ENCODE results near the gene OR7G3.

Gene OR7G3

DNA sequence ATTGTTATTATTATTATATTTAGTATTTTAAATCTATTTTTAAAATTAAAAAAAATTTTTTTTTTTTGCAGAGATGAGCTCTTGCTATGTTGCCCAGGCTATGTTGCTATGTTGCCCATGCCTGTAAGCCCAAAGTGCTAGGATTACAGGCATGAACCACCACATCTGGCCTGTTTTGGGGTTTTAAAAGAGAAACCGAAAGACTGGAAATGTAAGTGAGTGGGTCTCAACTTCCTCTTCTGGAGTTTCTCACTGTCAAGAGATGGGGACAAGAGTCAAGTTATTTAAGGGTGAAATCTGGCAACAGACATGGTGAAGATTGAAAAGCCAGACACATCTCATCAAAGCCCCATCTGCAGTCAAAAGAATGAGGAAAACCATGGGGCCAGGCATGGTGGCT, 4.2 kb upstream of the OR7G3 start:
- TF ChIP-seq POLR2A (IDR thresholded peaks at IDR 0.05; ENCODE audit: extremely low read depth, insufficient read length) (no peak), MYC (IDR thresholded peaks at IDR 0.05; ENCODE audit: low read depth, low read length) (no peak)
- TF ChIP-seq, protein P1, sequence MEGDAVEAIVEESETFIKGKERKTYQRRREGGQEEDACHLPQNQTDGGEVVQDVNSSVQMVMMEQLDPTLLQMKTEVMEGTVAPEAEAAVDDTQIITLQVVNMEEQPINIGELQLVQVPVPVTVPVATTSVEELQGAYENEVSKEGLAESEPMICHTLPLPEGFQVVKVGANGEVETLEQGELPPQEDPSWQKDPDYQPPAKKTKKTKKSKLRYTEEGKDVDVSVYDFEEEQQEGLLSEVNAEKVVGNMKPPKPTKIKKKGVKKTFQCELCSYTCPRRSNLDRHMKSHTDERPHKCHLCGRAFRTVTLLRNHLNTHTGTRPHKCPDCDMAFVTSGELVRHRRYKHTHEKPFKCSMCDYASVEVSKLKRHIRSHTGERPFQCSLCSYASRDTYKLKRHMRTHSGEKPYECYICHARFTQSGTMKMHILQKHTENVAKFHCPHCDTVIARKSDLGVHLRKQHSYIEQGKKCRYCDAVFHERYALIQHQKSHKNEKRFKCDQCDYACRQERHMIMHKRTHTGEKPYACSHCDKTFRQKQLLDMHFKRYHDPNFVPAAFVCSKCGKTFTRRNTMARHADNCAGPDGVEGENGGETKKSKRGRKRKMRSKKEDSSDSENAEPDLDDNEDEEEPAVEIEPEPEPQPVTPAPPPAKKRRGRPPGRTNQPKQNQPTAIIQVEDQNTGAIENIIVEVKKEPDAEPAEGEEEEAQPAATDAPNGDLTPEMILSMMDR (IDR thresholded peaks at IDR 0.05; ENCODE audit: low read depth, low read length) = no peak
- TF ChIP-seq, protein P2, sequence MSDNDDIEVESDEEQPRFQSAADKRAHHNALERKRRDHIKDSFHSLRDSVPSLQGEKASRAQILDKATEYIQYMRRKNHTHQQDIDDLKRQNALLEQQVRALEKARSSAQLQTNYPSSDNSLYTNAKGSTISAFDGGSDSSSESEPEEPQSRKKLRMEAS (IDR thresholded peaks at IDR 0.05; ENCODE audit: low read depth, low read length) = no peak
- DNase-seq (ENCODE audit: low read depth) = peak; percentile 73
- H3K4me3 ChIP-seq (ENCODE audit: low read depth, low read length) = no peak overlapping the region

DNA sequence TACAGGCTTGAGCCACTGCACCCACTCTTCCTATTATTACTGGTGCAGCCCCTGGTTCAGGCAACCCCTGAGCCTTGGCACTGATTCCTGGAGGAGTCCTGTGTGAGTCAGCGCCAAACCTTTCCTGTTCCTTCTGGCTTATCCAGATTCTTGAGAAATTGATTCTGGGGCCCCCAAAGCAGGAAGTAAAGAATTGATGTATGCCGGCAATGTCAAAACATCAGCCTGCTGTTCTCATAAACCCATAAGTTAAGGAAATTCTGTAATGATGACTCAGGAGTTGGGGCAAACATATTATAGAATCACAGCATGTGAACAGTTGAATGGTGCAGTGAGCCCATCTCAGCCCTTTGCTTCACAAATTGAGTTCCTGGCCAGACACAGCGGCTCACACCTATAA, 1.4 kb upstream of the OR7G3 start:
- no peak overlapping the region for H3K4me3 ChIP-seq (ENCODE audit: low read depth, low read length)
- peak; percentile 62 for DNase-seq (ENCODE audit: low read depth)
- TF ChIP-seq, protein P1 (IDR thresholded peaks at IDR 0.05; ENCODE audit: low read depth, low read length) = no peak
- TF ChIP-seq, protein P2 (IDR thresholded peaks at IDR 0.05; ENCODE audit: low read depth, low read length) = no peak
- TF ChIP-seq POLR2A (IDR thresholded peaks at IDR 0.05; ENCODE audit: extremely low read depth, insufficient read length) (no peak), MYC (IDR thresholded peaks at IDR 0.05; ENCODE audit: low read depth, low read length) (no peak)

DNA sequence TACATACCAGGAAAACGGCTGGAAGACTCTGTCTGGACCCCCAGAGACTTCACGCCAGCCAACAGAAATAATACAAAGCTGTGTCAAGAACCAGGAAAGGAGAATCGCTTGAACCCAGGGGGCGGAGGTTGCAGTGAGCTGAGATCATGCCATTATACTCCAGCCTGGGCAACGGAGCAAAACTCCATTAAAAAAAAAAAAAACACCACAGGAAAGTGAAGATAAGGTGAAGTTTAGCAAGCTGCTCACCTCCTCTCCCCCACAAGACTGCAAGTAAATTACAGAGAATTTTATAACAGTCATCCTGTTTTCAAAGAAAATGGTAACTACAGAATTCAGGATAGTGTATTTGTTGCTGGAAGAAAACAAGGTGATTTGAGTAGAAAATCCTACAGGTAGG, 10.2 kb downstream of the OR7G3 start:
- H3K4me3 ChIP-seq (ENCODE audit: low read depth, low read length) = no peak overlapping the region
- no peak for TF ChIP-seq POLR2A (IDR thresholded peaks at IDR 0.05; ENCODE audit: extremely low read depth, insufficient read length)
- TF ChIP-seq, protein P2 (IDR thresholded peaks at IDR 0.05; ENCODE audit: low read depth, low read length) = no peak
- DNase-seq (ENCODE audit: low read depth) = no peak

DNA sequence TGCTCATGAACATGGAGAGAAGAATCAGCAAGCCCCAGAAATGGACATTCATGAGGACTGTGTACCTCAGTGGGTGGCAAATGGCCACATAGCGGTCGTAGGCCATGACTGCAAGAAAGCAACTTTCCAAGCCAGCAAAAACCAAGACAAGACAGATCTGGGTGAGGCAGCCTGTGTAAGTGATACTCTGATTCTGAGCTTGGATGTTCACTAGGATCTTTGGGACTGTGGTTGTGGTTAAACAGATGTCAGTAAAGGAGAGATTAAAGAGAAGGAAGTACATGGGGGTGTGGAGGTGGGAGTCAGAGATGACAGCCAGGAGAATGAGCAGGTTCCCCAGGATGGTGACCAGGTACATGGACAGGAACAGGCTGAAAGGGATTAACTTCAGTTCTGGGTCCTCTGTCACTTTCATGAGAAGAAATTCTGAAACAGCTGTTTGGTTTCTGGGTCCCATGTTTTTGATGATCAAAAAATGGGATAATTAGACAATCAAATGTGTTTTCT, 11.4 kb downstream of the OR7G3 start, which contains the start of gene OR7G1:
TSS of gene OR7G1 (minus strand) at position 457 of the 507 bp plus-strand sequence. CDS start at position 457, 0 bp downstream.
- TF ChIP-seq, protein P1 (IDR thresholded peaks at IDR 0.05; ENCODE audit: low read depth, low read length) = no peak
- TF ChIP-seq, protein P2 (IDR thresholded peaks at IDR 0.05; ENCODE audit: low read depth, low read length) = no peak
- TF ChIP-seq POLR2A (IDR thresholded peaks at IDR 0.05; ENCODE audit: extremely low read depth, insufficient read length) = no peak
- TF ChIP-seq MYC (IDR thresholded peaks at IDR 0.05; ENCODE audit: low read depth, low read length) = no peak
- no peak within 1 kb of the TSS for H3K4me3 ChIP-seq (ENCODE audit: low read depth, low read length)
- DNase-seq (ENCODE audit: low read depth) = no peak

DNA sequence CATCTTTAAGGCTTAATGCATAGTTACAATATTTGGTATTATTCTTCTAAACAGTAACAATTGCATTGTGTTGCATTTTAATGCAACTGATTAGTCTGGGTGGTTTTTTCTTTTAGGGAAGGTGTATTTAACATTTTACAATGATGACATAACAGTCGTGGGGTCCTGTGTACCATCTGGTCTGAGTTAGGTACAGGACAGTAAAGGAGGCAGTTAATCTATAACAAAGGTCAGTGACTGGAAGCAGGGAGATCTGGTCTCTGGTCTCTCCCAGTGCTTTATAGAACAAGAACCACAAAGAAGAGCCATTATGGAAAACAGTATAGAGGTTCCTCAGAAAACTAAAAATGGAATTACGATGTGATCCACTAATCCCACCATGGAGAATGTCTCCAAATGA, 16.8 kb downstream of the OR7G3 start:
- no peak overlapping the region for H3K4me3 ChIP-seq (ENCODE audit: low read depth, low read length)
- TF ChIP-seq, protein P2 (IDR thresholded peaks at IDR 0.05; ENCODE audit: low read depth, low read length) = no peak
- TF ChIP-seq, protein P1 (IDR thresholded peaks at IDR 0.05; ENCODE audit: low read depth, low read length) = no peak
- no peak for TF ChIP-seq MYC (IDR thresholded peaks at IDR 0.05; ENCODE audit: low read depth, low read length)
- no peak for TF ChIP-seq POLR2A (IDR thresholded peaks at IDR 0.05; ENCODE audit: extremely low read depth, insufficient read length)
- no peak for DNase-seq (ENCODE audit: low read depth)

DNA sequence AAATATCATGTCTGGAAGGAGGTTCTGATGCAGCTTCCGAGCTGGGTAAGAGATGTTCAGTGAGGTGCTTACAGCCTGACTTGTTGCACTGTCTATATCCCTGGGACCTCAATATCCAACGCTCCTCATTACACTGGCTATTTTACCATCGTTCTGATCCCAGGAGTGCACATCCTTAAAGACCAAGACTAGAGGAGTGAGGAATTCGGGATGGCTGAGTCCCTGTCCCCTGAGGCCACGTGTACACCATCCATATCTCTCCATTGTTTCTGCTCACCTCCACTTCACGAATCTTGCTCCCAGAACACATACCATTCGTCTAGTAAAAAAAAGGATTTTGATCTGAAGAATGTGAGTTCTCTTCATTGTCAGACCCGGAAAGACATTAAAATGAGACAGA, 19.4 kb downstream of the OR7G3 start, which contains the start of gene OR7G2:
TSS of gene OR7G2 (minus strand) at position 101 of the 400 bp plus-strand sequence. CDS start 4,232 bp downstream, outside the sequence.
- TF ChIP-seq, protein P2 (IDR thresholded peaks at IDR 0.05; ENCODE audit: low read depth, low read length) = 0 out of 2 replicates have a peak, but pooled peaks have one; percentile 7
- no peak for TF ChIP-seq POLR2A (IDR thresholded peaks at IDR 0.05; ENCODE audit: extremely low read depth, insufficient read length)
- no peak for TF ChIP-seq MYC (IDR thresholded peaks at IDR 0.05; ENCODE audit: low read depth, low read length)

More for the DNA sequence above, 19.4 kb downstream of the OR7G3 start, which contains the start of gene OR7G2:
- no peak for DNase-seq (ENCODE audit: low read depth)
- H3K4me3 ChIP-seq (ENCODE audit: low read depth, low read length) = no peak within 1 kb of the TSS

Data from NB4 (cell line).